IPS-20b (cell line): ENCODE measurements around the gene MARVELD3.
"Not testable (repeated sequence)": the region's sequence is repeated elsewhere in the genome, so short reads cannot be mapped to it uniquely, and the experiment has no call there.

Source experiments
- H3K27ac ChIP-seq: one replicate; pipeline ENCODE4 v1.5.1; 2013; ENCODE audit warnings: low read length
- H3K27me3 ChIP-seq: 2 replicates; pipeline ENCODE4 v1.6.1; 2013; ENCODE audit warnings: mild to moderate bottlenecking, low read length, inconsistent platforms; ENCODE audit not compliant: insufficient read depth
- H3K36me3 ChIP-seq: 2 replicates; pipeline ENCODE4 v1.6.1; 2013; ENCODE audit warnings: low read depth, mild to moderate bottlenecking, inconsistent platforms, low read length, moderate library complexity; ENCODE audit not compliant: insufficient read depth
- H3K4me1 ChIP-seq: 2 replicates; pipeline ENCODE4 v1.6.1; 2013; ENCODE audit warnings: mild to moderate bottlenecking, control low read depth, inconsistent platforms, low read length, moderate library complexity; ENCODE audit not compliant: insufficient read depth
- H3K4me3 ChIP-seq: 2 replicates; pipeline ENCODE4 v1.5.1; 2013; ENCODE audit warnings: mild to moderate bottlenecking, low read length, inconsistent platforms
- H3K9ac ChIP-seq: 2 replicates; pipeline ENCODE4 v1.6.1; 2013; ENCODE audit warnings: low read depth, mild to moderate bottlenecking, inconsistent platforms, low read length, moderate library complexity
- H3K9me3 ChIP-seq: 2 replicates; pipeline ENCODE4 v1.6.1; 2013; ENCODE audit warnings: mild to moderate bottlenecking, low read depth, low read length, inconsistent platforms; ENCODE audit not compliant: insufficient read depth

Gene MARVELD3

DNA sequence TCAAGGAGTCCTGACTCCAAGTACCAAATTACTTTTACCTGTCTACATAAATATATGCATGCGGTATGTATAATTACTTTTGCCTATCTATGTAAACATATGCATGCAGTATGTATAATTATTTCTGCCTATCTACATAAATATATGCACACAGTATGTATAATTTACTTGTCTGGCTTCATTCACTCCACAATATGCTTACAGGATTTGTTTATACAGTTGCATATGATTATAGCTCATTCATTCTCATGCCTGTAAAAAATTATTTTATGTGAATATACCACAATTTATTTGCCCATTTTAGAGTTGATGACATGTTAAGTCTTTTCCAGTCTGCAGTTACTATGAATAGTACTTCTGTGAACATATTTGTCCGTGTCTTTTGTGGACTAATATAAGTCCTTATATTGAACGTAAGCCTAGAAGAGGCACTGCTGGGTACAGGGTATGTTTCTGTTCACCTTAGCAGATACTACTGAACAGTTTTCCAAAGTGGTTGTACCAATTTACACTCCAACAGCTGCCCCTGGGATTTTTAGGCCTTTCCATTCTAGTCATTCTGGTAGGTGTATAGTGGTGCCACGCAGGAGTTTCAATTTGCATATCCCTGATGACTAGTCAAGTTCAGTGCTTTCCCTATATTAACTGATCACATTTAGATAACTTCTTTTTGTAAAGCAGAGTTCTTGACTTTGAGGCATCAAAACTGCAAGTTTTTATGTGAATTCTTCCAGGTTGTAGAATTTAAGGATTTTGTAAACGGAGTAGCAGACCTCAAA, 47.0 kb downstream of the MARVELD3 start:
- H3K4me1 ChIP-seq: no peaks in the 10 kb centered on the region
- no peak overlapping the region for H3K27ac ChIP-seq
- H3K9ac ChIP-seq: no peak overlapping the region
- H3K27me3 ChIP-seq: no peaks in the 10 kb centered on the region
- H3K36me3 ChIP-seq: peaks cover 90% of the 10 kb centered on the region
- no peaks in the 10 kb centered on the region for H3K9me3 ChIP-seq
- H3K4me3 ChIP-seq: no peak overlapping the region

DNA sequence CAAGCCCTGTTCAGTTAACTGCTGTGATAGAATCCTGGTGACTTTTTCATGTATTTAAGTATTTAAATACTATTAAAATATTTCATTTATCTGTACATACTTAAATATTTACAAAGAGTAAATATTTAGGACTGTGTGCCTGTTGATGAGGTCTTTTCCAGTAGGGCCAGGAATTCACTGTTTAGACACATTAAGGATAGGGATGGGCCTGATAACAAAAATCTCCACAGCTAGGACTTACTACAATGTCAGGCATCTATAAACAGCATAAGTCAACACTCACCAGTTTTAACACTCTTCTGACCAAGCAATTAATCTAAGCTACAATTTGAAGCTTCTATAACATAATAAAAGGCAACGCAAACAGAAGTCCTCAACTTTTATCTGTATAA, 47.6 kb downstream of the MARVELD3 start:
- Histone ChIP-seq H3K4me1 (no peaks in the 10 kb centered on the region), H3K4me3 (no peak overlapping the region), H3K27ac (no peak overlapping the region), H3K9me3 (no peaks in the 10 kb centered on the region), H3K27me3 (no peaks in the 10 kb centered on the region), H3K9ac (no peak overlapping the region), H3K36me3 (peaks cover 93% of the 10 kb centered on the region)

- Histone ChIP-seq H3K27ac (no peak overlapping the region), H3K36me3 (peaks cover 93% of the 10 kb centered on the region), H3K9ac (no peak overlapping the region), H3K4me1 (no peaks in the 10 kb centered on the region), H3K27me3 (no peaks in the 10 kb centered on the region), H3K4me3 (no peak overlapping the region), H3K9me3 (no peaks in the 10 kb centered on the region)
These were observed 48.2 kb downstream of the MARVELD3 start for GRCh38 chr16:71674229-71674628.

- Histone ChIP-seq H3K27ac (no peak overlapping the region), H3K4me3 (no peak overlapping the region), H3K9ac (no peak overlapping the region), H3K9me3 (no peaks in the 10 kb centered on the region), H3K36me3 (peaks cover 93% of the 10 kb centered on the region), H3K27me3 (no peaks in the 10 kb centered on the region), H3K4me1 (no peaks in the 10 kb centered on the region)
These were observed 49.4 kb downstream of the MARVELD3 start for GRCh38 chr16:71675380-71675779.

DNA sequence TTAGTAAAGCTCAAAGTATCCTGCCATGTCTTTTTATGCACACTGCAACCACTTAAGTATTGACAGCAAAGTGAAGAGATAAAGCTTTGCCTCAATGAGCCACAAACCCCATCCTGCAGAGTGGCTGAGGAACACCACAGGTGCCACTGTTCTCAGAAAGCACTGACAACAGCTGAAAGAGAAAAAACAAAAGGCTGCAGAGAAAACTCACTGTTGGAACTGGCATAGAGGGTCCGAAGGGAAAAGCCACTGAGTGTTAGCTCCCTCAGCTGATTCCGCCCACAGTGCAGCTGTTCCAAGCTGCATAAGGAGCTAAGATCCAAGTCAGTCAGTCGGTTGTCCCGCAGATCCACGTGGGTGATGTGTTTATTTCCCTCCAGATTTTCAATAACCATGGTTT, 50.3 kb downstream of the MARVELD3 start:
- H3K9me3 ChIP-seq: no peaks in the 10 kb centered on the region
- no peak overlapping the region for H3K9ac ChIP-seq
- H3K27me3 ChIP-seq: no peaks in the 10 kb centered on the region
- no peaks in the 10 kb centered on the region for H3K4me1 ChIP-seq
- no peak overlapping the region for H3K27ac ChIP-seq
- no peak overlapping the region for H3K4me3 ChIP-seq
- H3K36me3 ChIP-seq: peaks cover 93% of the 10 kb centered on the region

- Histone ChIP-seq H3K27me3 (no peaks in the 10 kb centered on the region), H3K9me3 (no peaks in the 10 kb centered on the region), H3K4me3 (no peak overlapping the region), H3K27ac (no peak overlapping the region), H3K36me3 (peaks cover 83% of the 10 kb centered on the region), H3K9ac (no peak overlapping the region), H3K4me1 (no peaks in the 10 kb centered on the region)
These were observed 55.4 kb downstream of the MARVELD3 start for GRCh38 chr16:71681360-71681759.

DNA sequence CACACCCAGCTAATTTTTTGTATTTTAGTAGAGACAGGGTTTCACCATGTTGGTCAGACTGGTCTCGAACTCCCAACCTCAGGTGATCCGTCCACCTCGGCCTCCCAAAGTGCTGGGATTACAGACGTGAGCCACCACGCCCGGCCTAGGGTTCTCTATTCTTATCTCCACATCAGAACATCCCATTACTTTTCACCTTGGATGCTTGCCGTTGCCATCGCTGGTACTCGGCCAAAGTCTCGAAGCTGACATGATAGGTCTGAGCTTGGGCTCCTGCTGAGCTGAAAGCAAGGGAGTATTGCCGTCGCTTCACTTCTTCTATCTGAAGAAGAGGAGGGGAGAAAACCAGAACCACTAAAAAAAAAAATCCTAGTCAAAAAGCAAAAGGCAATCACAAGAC, 58.3 kb downstream of the MARVELD3 start:
- not testable (repeated sequence) for H3K9me3 ChIP-seq, H3K4me3 ChIP-seq, H3K27ac ChIP-seq, H3K4me1 ChIP-seq, H3K9ac ChIP-seq, H3K27me3 ChIP-seq
- H3K36me3 ChIP-seq: peaks cover 79% of the 10 kb centered on the region
